H7 (cell line): ENCODE data around the gene TMEM52. TPM values are rescaled to one million over a fixed set of nuclear protein-coding genes. Genes with fewer than 3 reads are reported as not detected.

Source experiments
- DNase-seq: peaks from one replicate; pipeline ENCODE4 v3.0.0; 2012
- H3K27me3 ChIP-seq: 2 replicates; pipeline ENCODE4 v1.6.0; 2011; ENCODE audit warnings: mild to moderate bottlenecking, low read length; ENCODE audit not compliant: control insufficient read depth, insufficient read depth
- H3K36me3 ChIP-seq: replicated peaks from 2 replicates; pipeline ENCODE4 v1.5.1; 2011; ENCODE audit warnings: low read length; ENCODE audit not compliant: control insufficient read depth, insufficient read depth
- H3K4me3 ChIP-seq: 2 replicates; pipeline ENCODE4 v1.5.1; 2011; ENCODE audit warnings: low read depth, mild to moderate bottlenecking, control low read depth, low read length, moderate library complexity; ENCODE audit not compliant: insufficient read depth
- total RNA-seq: library from RNA; depleted of rRNA; stranded (reverse); fragments of >200 nt; shearing (Covaris generic); gene quantifications from 2 replicates; pipeline ENCODE4 v1.2.3, GENCODE V29; 2014; rRNA removed

The TMEM52 gene
- total RNA-seq, 1 experiment from 2014 or later: 24.1 TPM

- H3K27me3 ChIP-seq: no peaks in the 10 kb centered on the region
- no peak for DNase-seq
- no peak overlapping the region for H3K4me3 ChIP-seq
- peaks cover 12% of the 10 kb centered on the region for H3K36me3 ChIP-seq
These were observed 46.6 kb downstream of the TMEM52 start for GRCh38 chr1:1872329-1872994.

- H3K27me3 ChIP-seq: no peaks in the 10 kb centered on the region
- no peak for DNase-seq
- H3K36me3 ChIP-seq: peaks cover 2% of the 10 kb centered on the region
- no peak overlapping the region for H3K4me3 ChIP-seq
These were observed 49.6 kb downstream of the TMEM52 start for GRCh38 chr1:1869469-1869868.

Other genes starting within 250 kb of the TMEM52 start
- gene SLC35E2B, start 226.5 kb downstream of the TMEM52 start, total RNA-seq: 47.4 and 54.8 TPM in 2 replicates
- 18.6 and 26.2 TPM in 2 replicates for gene CDK11A, start 194.9 kb downstream of the TMEM52 start, total RNA-seq
- gene NADK, start 140.8 kb downstream of the TMEM52 start, total RNA-seq: 111 and 175 TPM in 2 replicates
- 135 and 159 TPM in 2 replicates for gene GNB1, start 28.2 kb downstream of the TMEM52 start, total RNA-seq
- gene CALML6, start 4.0 kb downstream of the TMEM52 start, total RNA-seq: 1.6 and 3.7 TPM in 2 replicates
- gene CFAP74, start 84.5 kb upstream of the TMEM52 start, total RNA-seq: not detected in 2 replicates
- 2.7 and 5.1 TPM in 2 replicates for gene GABRD, start 100.1 kb upstream of the TMEM52 start, total RNA-seq
- gene PRKCZ, start 131.1 kb upstream of the TMEM52 start, total RNA-seq: 38.5 and 41.8 TPM in 2 replicates